ENCODE results near the gene NUDT1.

Gene NUDT1

DNA sequence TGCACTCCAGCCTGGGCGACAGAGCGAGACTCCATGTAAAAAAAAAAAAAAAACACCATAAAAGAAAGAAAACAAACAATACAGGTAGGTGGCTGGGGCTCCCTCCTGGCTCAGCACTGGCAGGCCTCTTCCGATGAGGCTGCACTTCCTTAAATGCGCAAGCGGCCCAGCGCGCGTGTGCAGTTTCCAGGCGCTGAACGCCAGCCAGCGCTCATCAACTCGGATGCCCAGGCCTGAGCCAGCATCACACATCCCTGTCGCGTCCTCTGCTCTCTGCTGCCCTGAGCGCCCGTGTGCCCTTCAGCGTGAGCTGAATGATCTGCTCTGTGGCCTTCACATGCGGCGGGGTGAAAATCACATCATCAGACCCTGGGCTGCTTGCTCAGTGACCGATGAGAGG, 31.8 kb downstream of the NUDT1 start:
- Histone ChIP-seq H3K36me3 (ENCODE audit: insufficient read depth) (no peaks in the 10 kb centered on the region), H3K4me3 (IDR thresholded peaks at IDR 0.05; ENCODE audit: insufficient read depth, low read depth, low read length) (no peak overlapping the region), H3K4me2 (no peak overlapping the region), H3K79me2 (ENCODE audit: insufficient read depth, low read depth) (no peaks in the 10 kb centered on the region), H3K27ac (no peak overlapping the region), H3K27me3 (ENCODE audit: insufficient read depth, low read depth) (no peaks in the 10 kb centered on the region), H4K20me1 (ENCODE audit: insufficient read depth) (no peaks in the 10 kb centered on the region), H2AFZ (ENCODE audit: low read depth) (no peak overlapping the region), H3K9ac (no peak overlapping the region), H3K4me1 (ENCODE audit: low read depth, poor library complexity, severe bottlenecking) (no peaks in the 10 kb centered on the region)
- TF ChIP-seq, protein P1, sequence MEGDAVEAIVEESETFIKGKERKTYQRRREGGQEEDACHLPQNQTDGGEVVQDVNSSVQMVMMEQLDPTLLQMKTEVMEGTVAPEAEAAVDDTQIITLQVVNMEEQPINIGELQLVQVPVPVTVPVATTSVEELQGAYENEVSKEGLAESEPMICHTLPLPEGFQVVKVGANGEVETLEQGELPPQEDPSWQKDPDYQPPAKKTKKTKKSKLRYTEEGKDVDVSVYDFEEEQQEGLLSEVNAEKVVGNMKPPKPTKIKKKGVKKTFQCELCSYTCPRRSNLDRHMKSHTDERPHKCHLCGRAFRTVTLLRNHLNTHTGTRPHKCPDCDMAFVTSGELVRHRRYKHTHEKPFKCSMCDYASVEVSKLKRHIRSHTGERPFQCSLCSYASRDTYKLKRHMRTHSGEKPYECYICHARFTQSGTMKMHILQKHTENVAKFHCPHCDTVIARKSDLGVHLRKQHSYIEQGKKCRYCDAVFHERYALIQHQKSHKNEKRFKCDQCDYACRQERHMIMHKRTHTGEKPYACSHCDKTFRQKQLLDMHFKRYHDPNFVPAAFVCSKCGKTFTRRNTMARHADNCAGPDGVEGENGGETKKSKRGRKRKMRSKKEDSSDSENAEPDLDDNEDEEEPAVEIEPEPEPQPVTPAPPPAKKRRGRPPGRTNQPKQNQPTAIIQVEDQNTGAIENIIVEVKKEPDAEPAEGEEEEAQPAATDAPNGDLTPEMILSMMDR (conservative IDR thresholded peaks at IDR 0.05; ENCODE audit: low read depth, low read length) = no peak

GRCh38 chr7:2274666-2275065, 32.6 kb downstream of the NUDT1 start:
- Histone ChIP-seq H3K27ac (no peak overlapping the region), H3K4me2 (no peak overlapping the region), H3K4me3 (IDR thresholded peaks at IDR 0.05; ENCODE audit: insufficient read depth, low read depth, low read length) (no peak overlapping the region), H3K79me2 (ENCODE audit: insufficient read depth, low read depth) (no peaks in the 10 kb centered on the region), H3K4me1 (ENCODE audit: low read depth, poor library complexity, severe bottlenecking) (no peaks in the 10 kb centered on the region), H3K27me3 (ENCODE audit: insufficient read depth, low read depth) (no peaks in the 10 kb centered on the region), H2AFZ (ENCODE audit: low read depth) (no peak overlapping the region), H3K9ac (no peak overlapping the region), H3K36me3 (ENCODE audit: insufficient read depth) (no peaks in the 10 kb centered on the region), H4K20me1 (ENCODE audit: insufficient read depth) (no peaks in the 10 kb centered on the region)
- TF ChIP-seq, protein P1 (conservative IDR thresholded peaks at IDR 0.05; ENCODE audit: low read depth, low read length) = no peak

- no peak overlapping the region for H3K27ac ChIP-seq
- no peaks in the 10 kb centered on the region for H3K36me3 ChIP-seq (ENCODE audit: insufficient read depth)
- H4K20me1 ChIP-seq (ENCODE audit: insufficient read depth) = no peaks in the 10 kb centered on the region
- H3K4me3 ChIP-seq (IDR thresholded peaks at IDR 0.05; ENCODE audit: insufficient read depth, low read depth, low read length) = no peak overlapping the region
- no peaks in the 10 kb centered on the region for H3K79me2 ChIP-seq (ENCODE audit: insufficient read depth, low read depth)
- TF ChIP-seq, protein P1 (conservative IDR thresholded peaks at IDR 0.05; ENCODE audit: low read depth, low read length) = no peak
- H3K27me3 ChIP-seq (ENCODE audit: insufficient read depth, low read depth) = no peaks in the 10 kb centered on the region
- H2AFZ ChIP-seq (ENCODE audit: low read depth) = no peak overlapping the region
- H3K4me1 ChIP-seq (ENCODE audit: low read depth, poor library complexity, severe bottlenecking) = no peaks in the 10 kb centered on the region
- no peak overlapping the region for H3K4me2 ChIP-seq
- no peak overlapping the region for H3K9ac ChIP-seq
Measured at GRCh38 chr7:2275101-2275500, 33.1 kb downstream of the NUDT1 start.

GRCh38 chr7:2276107-2276506, 34.1 kb downstream of the NUDT1 start:
- no peaks in the 10 kb centered on the region for H3K79me2 ChIP-seq (ENCODE audit: insufficient read depth, low read depth)
- H3K4me3 ChIP-seq (IDR thresholded peaks at IDR 0.05; ENCODE audit: insufficient read depth, low read depth, low read length) = no peak overlapping the region
- no peak overlapping the region for H3K9ac ChIP-seq
- TF ChIP-seq, protein P1 (conservative IDR thresholded peaks at IDR 0.05; ENCODE audit: low read depth, low read length) = no peak
- no peak overlapping the region for H2AFZ ChIP-seq (ENCODE audit: low read depth)
- H4K20me1 ChIP-seq (ENCODE audit: insufficient read depth) = no peaks in the 10 kb centered on the region
- no peaks in the 10 kb centered on the region for H3K27me3 ChIP-seq (ENCODE audit: insufficient read depth, low read depth)
- no peak overlapping the region for H3K27ac ChIP-seq
- no peaks in the 10 kb centered on the region for H3K4me1 ChIP-seq (ENCODE audit: low read depth, poor library complexity, severe bottlenecking)
- H3K36me3 ChIP-seq (ENCODE audit: insufficient read depth) = no peaks in the 10 kb centered on the region
- H3K4me2 ChIP-seq = no peak overlapping the region
